Prostate gland (tissue), 2 donors: ENCODE measurements around the gene TNIP1.

Source experiments
- CTCF ChIP-seq, 4 experiments: fragments of 200-600 bp in 2 of 4; fragments of 450-650 bp in 2 of 4; sonication (generic) in 2 of 4; IDR thresholded peaks; 1 replicate in 3 of 4; 2 replicates in 1 of 4; pipeline ENCODE4 v1.5.1; 2016 to 2019; ENCODE audit warnings: antibody characterized with exemption in 4 of 4, mild to moderate bottlenecking in 2 of 4, moderate library complexity in 2 of 4
- POLR2A ChIP-seq: fragments of 450-650 bp; IDR thresholded peaks from one replicate; pipeline ENCODE4 v1.6.1; 2016; ENCODE audit warnings: antibody characterized with exemption, mild to moderate bottlenecking
- POLR2AphosphoS5 ChIP-seq: sonication (generic); formaldehyde crosslinking; IDR thresholded peaks from one replicate; pipeline ENCODE4 v1.6.1; 2017; ENCODE audit warnings: antibody characterized with exemption

GRCh38 chr5:151025250-151025606, 55.6 kb downstream of the TNIP1 start:
- TF ChIP-seq CTCF (IDR thresholded peaks at IDR 0.05) (no peak), POLR2AphosphoS5 (no peak), POLR2A (no peak)
